ENCODE data around the gene ZNF574.

DNA sequence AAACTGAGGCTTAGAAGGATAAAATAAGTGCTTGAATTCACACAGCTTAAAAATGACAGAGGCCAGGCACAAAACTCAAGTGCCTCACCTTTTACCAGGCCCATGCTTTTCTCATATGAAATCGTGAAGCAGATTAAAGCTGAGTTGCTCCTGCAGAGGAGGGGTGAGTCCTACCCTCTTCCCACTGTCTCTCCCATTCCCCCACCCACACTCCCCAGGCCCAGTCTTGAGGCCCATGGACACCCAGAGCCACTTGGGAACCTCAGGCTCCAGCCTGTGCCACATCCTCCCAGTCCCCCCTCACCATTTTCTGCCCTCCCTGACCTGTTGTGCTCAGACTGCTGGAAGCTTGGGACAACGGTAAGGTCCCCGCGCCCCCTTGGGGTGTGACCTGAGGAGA, 17.5 kb downstream of the ZNF574 start:
- TF ChIP-seq POLR2AphosphoS5 (IDR thresholded peaks at IDR 0.05; ENCODE audit: low read depth, low read length) = no peak
- no peak for TF ChIP-seq TAF1 (IDR thresholded peaks at IDR 0.05; ENCODE audit: low read depth, low read length)

Measured in GM12891 (cell line).